B cell (primary cell): ENCODE results near the gene SNTG2. TPM values are rescaled to one million over a fixed set of nuclear protein-coding genes. Genes with fewer than 3 reads are reported as not detected.

Source experiments
- ATAC-seq: fragments of 200-7000 bp; cut with Tn5 transposase; one replicate; pipeline ENCODE4 v1.10.0; 2021; ENCODE audit warnings: low read depth, mild to moderate bottlenecking, moderate number of reproducible peaks, moderate library complexity
- CTCF ChIA-PET: fragments of 350-600 bp; sonication (Branson Sonifier 250); formaldehyde crosslinking; loops from one replicate; lab custom pipeline; 2021; ENCODE audit warnings: antibody characterized with exemption, inconsistent platforms; lab: Charles Lee
- POLR2A ChIA-PET: fragments of 350-600 bp; sonication (Branson Sonifier 250); formaldehyde crosslinking; loops from one replicate; lab custom pipeline; 2021; ENCODE audit warnings: antibody characterized with exemption; lab: Charles Lee
- DNase-seq: peaks from one replicate; pipeline ENCODE4 v3.0.0; 2013
- H2AFZ ChIP-seq: 2 replicates; pipeline ENCODE4 v1.6.1; 2012; ENCODE audit warnings: mild to moderate bottlenecking, low read depth, low read length; ENCODE audit not compliant: insufficient read depth, poor library complexity, severe bottlenecking
- H3K27ac ChIP-seq, 2 donors: 1 replicate in 1 of 2; 2 replicates in 1 of 2; pipeline ENCODE4 v1.5.1; 2012 to 2013; ENCODE audit warnings: low read length in 2 of 2, mild to moderate bottlenecking in 2 of 2, moderate library complexity in 1 of 2
- H3K27me3 ChIP-seq, 4 experiments: fragments of 200-600 bp in 1 of 4; sonication (generic) in 1 of 4; replicated peaks in 1 of 4; 1 replicate in 2 of 4; 2 replicates in 2 of 4; pipeline versions ENCODE4 v1.6.1 to v1.7.0; 2013 to 2016; ENCODE audit warnings: low read length in 3 of 4, mild to moderate bottlenecking in 2 of 4, mixed read lengths in 1 of 4, moderate library complexity in 1 of 4; ENCODE audit not compliant: insufficient read depth in 4 of 4, control insufficient read depth in 3 of 4; ENCODE audit errors: control extremely low read depth in 1 of 4
- H3K36me3 ChIP-seq, 2 experiments: replicated peaks in 1 of 2; 1 replicate in 1 of 2; 2 replicates in 1 of 2; pipeline versions ENCODE4 v1.6.1 to v1.7.1; 2013; ENCODE audit warnings: low read length in 1 of 2; ENCODE audit not compliant: insufficient read depth in 2 of 2, control insufficient read depth in 1 of 2; ENCODE audit errors: control extremely low read depth in 1 of 2, extremely low read depth in 1 of 2
- H3K4me1 ChIP-seq, 2 donors: fragments of 200-600 bp in 1 of 2; sonication (generic) in 1 of 2; 1 replicate in 1 of 2; 2 replicates in 1 of 2; pipeline versions ENCODE4 v1.5.1 to v1.6.1; 2013 to 2017; ENCODE audit warnings: low read length in 2 of 2; ENCODE audit not compliant: control insufficient read depth in 2 of 2, insufficient read depth in 2 of 2
- H3K4me2 ChIP-seq: replicated peaks from 2 replicates; pipeline ENCODE3; 2012; ENCODE audit warnings: mild to moderate bottlenecking, low read depth, low read length; ENCODE audit not compliant: poor library complexity, severe bottlenecking
- H3K4me3 ChIP-seq, 5 experiments: fragments of 200-600 bp in 1 of 5; sonication (generic) in 1 of 5; 1 replicate in 3 of 5; 2 replicates in 2 of 5; pipeline versions ENCODE4 v1.5.1 to v1.7.0; 2011 to 2016; ENCODE audit warnings: low read length in 4 of 5, mild to moderate bottlenecking in 4 of 5, low read depth in 2 of 5, control low read depth in 1 of 5, moderate library complexity in 1 of 5; ENCODE audit not compliant: insufficient read depth in 1 of 5; ENCODE audit errors: control extremely low read depth in 1 of 5, extremely low read depth in 1 of 5
- H3K79me2 ChIP-seq: fragments of 200-600 bp; sonication (generic); one replicate; pipeline ENCODE4 v1.6.0; 2016; ENCODE audit warnings: low read length; ENCODE audit not compliant: control insufficient read depth, insufficient read depth
- H3K9ac ChIP-seq: fragments of 200-600 bp; sonication (generic); 2 replicates; pipeline ENCODE4 v1.6.1; 2017; ENCODE audit warnings: mild to moderate bottlenecking, low read length, moderate library complexity
- H3K9me3 ChIP-seq, 3 donors: one replicate each; pipeline versions ENCODE4 v1.6.1 to v1.7.1; 2013; ENCODE audit warnings: low read length in 2 of 3; ENCODE audit not compliant: control insufficient read depth in 2 of 3, insufficient read depth in 1 of 3; ENCODE audit errors: control extremely low read depth in 1 of 3
- H4K20me1 ChIP-seq: 2 replicates; pipeline ENCODE4 v1.6.0; 2012; ENCODE audit warnings: mild to moderate bottlenecking, low read length; ENCODE audit not compliant: insufficient read depth, control insufficient read depth, poor library complexity, severe bottlenecking
- H3K27ac Mint-ChIP-seq: one replicate; pipeline ENCODE4 v1.8.0; 2021; ENCODE audit warnings: mixed read lengths
- H3K27me3 Mint-ChIP-seq: one replicate; pipeline ENCODE4 v1.8.0; 2021; ENCODE audit warnings: mixed read lengths
- H3K4me1 Mint-ChIP-seq: one replicate; pipeline ENCODE4 v1.8.0; 2021; ENCODE audit warnings: mixed read lengths
- H3K4me3 Mint-ChIP-seq: one replicate; pipeline ENCODE4 v1.8.0; 2021; ENCODE audit warnings: mixed read lengths
- H3K9me3 Mint-ChIP-seq: one replicate; pipeline ENCODE4 v1.8.0; 2022; ENCODE audit warnings: mixed read lengths; ENCODE audit not compliant: insufficient read depth
- EZH2 ChIP-seq: IDR thresholded peaks from 2 replicates; pipeline ENCODE4 v1.6.1; 2012; ENCODE audit warnings: borderline replicate concordance, low read depth, mild to moderate bottlenecking, moderate library complexity, low read length; ENCODE audit not compliant: insufficient read depth, poor library complexity, severe bottlenecking
- WGBS: methylation state at CpG from one replicate; pipeline ENCODE4 v1.1.5; 2013; ENCODE audit warnings: missing lambda C conversion rate; ENCODE audit not compliant: insufficient coverage; 5-methylcytosine and 5-hydroxymethylcytosine counted together
- intact Hi-C: fragments of 100-400 bp; cut with micrococcal nuclease; formaldehyde crosslinking; loops from one replicate; pipeline ENCODE4 v1.10.0; 2022
- polyA plus RNA-seq: library from polyadenylated mRNA; depleted of rRNA; stranded (reverse); fragments of >200 nt; gene quantifications from 2 replicates; pipeline ENCODE4 v1.2.3, GENCODE V29; 2012
- total RNA-seq, 2 donors: library from RNA; stranded (reverse); fragments of 120-200 nt in 1 of 2; gene quantifications; 1 replicate in 1 of 2; 2 replicates in 1 of 2; pipeline versions ENCODE4 v1.2.3 to v1.2.4, GENCODE V29; 2013 to 2022
- TF ChIP-seq, protein P1 (sequence below): fragments of 200-600 bp; IDR thresholded peaks from one replicate; pipeline ENCODE4 v1.8.0; 2022; ENCODE audit warnings: antibody characterized with exemption, mild to moderate bottlenecking

SNTG2 gene
- total and polyA plus RNA-seq, 2 donors (not counting 1 experiment from before 2014, with no cell fraction given) = 2.1 to 2.4 TPM

DNA sequence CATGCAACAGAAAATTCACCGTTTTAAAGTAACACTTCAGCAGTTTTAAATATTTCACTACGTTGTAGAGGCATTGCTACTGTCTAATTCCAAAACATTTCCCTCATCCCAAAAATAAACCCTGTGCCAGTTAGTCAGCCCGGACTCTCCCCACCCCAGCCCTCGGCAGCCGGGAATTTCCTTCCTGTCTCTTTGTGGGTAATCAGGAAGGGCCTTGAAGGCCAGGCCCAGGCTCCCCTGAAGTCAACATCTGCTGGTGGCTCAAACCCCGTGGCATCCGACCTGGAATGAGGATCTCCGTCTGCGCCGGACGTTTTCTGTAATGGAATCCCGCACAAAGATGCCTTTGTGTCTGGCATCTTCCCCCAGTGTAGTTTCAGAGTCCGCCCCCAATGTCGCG lies 219.6 kb downstream of the SNTG2 start:
- ChIA-PET POLR2A (no interaction called here), CTCF (no interaction called here)
- Histone ChIP-seq H3K27ac (no peak overlapping the region), H3K9ac (no peak overlapping the region), H3K36me3 (no peaks in the 10 kb centered on the region), H3K4me1 (peaks cover 0 to 17% of the 10 kb centered on the region in 2 donors), H2AFZ (no peak overlapping the region), H3K27me3 (peaks cover 0 to 4% (median 3%) of the 10 kb centered on the region in 4 experiments), H3K4me2 (no peak overlapping the region), H4K20me1 (no peaks in the 10 kb centered on the region), H3K4me3 (no peak overlapping the region), H3K9me3 (peaks cover 0 to 45% (median 15%) of the 10 kb centered on the region in 3 donors), H3K79me2 (no peaks in the 10 kb centered on the region)
- intact Hi-C loops = no loop called here
- no peak for ATAC-seq
- Mint-ChIP-seq H3K4me1 (peaks cover 9% of the 10 kb centered on the region), H3K4me3 (no peak overlapping the region), H3K27me3 (no peaks in the 10 kb centered on the region), H3K27ac (no peak overlapping the region), H3K9me3 (peaks cover 3% of the 10 kb centered on the region)
- TF ChIP-seq, protein P1, sequence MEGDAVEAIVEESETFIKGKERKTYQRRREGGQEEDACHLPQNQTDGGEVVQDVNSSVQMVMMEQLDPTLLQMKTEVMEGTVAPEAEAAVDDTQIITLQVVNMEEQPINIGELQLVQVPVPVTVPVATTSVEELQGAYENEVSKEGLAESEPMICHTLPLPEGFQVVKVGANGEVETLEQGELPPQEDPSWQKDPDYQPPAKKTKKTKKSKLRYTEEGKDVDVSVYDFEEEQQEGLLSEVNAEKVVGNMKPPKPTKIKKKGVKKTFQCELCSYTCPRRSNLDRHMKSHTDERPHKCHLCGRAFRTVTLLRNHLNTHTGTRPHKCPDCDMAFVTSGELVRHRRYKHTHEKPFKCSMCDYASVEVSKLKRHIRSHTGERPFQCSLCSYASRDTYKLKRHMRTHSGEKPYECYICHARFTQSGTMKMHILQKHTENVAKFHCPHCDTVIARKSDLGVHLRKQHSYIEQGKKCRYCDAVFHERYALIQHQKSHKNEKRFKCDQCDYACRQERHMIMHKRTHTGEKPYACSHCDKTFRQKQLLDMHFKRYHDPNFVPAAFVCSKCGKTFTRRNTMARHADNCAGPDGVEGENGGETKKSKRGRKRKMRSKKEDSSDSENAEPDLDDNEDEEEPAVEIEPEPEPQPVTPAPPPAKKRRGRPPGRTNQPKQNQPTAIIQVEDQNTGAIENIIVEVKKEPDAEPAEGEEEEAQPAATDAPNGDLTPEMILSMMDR = no peak
- TF ChIP-seq EZH2 = no peak
- no peak for DNase-seq
- WGBS = 89% methylated on average over 15 of the region's 15 CpGs

DNA sequence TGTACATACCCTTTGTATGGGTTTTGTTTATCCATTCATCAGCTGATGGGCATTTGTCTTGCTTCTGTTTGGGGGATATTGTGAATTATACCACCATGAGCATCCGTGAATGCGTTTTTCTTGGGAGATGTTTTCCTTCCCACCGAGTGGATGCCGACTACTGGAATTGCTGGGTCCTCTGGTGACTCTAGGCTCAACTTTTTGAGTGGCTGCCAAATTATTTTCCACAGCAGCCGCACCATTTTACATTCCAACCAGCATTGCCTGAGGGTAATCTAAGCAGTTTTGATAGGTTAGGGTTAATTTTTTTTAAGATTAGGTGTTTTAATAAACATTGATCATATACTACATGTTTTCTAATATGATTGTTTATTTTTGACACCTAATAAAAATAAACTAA lies 220.1 kb downstream of the SNTG2 start:
- H3K27me3 Mint-ChIP-seq = peaks cover under 1% of the 10 kb centered on the region

More for the DNA sequence above, 220.1 kb downstream of the SNTG2 start:
- Mint-ChIP-seq H3K9me3 (peaks cover 3% of the 10 kb centered on the region), H3K4me3 (no peak overlapping the region), H3K27ac (no peak overlapping the region), H3K4me1 (peaks cover 9% of the 10 kb centered on the region)
- H3K4me3 ChIP-seq = no peak overlapping the region
- DNase-seq (no peak), ATAC-seq (no peak)
- peaks cover 0 to 42% (median 15%) of the 10 kb centered on the region in 3 donors for H3K9me3 ChIP-seq
- 92% methylated on average over 4 of the region's 5 CpGs for WGBS
- ChIA-PET POLR2A (no interaction called here), CTCF (no interaction called here)
- H3K27ac ChIP-seq = no peak overlapping the region
- intact Hi-C loops = no loop called here
- no peaks in the 10 kb centered on the region for H4K20me1 ChIP-seq
- TF ChIP-seq, protein P1 = no peak
- no peak for TF ChIP-seq EZH2
- no peaks in the 10 kb centered on the region for H3K36me3 ChIP-seq
- H3K27me3 ChIP-seq = peaks cover 0 to 5% (median 3%) of the 10 kb centered on the region in 4 experiments
- H3K9ac ChIP-seq = no peak overlapping the region
- H3K79me2 ChIP-seq = no peaks in the 10 kb centered on the region
- no peak overlapping the region for H3K4me2 ChIP-seq
- no peak overlapping the region for H2AFZ ChIP-seq
- peaks cover 0 to 17% of the 10 kb centered on the region in 2 donors for H3K4me1 ChIP-seq
